HG02588 (cell line): ENCODE measurements around the gene LTK.
"Not testable (repeated sequence)": the region's sequence is repeated elsewhere in the genome, so short reads cannot be mapped to it uniquely, and the experiment has no call there.

Source experiments
- ATAC-seq: cut with Tn5 transposase; IDR thresholded peaks from one replicate; pipeline ENCODE4 v1.9.1; 2021; ENCODE audit warnings: mild to moderate bottlenecking, moderate library complexity; ENCODE audit not compliant: unreplicated experiment

LTK gene

GRCh38 chr15:41480396-41481140, 33.1 kb downstream of the LTK start:
- no peak for ATAC-seq

DNA sequence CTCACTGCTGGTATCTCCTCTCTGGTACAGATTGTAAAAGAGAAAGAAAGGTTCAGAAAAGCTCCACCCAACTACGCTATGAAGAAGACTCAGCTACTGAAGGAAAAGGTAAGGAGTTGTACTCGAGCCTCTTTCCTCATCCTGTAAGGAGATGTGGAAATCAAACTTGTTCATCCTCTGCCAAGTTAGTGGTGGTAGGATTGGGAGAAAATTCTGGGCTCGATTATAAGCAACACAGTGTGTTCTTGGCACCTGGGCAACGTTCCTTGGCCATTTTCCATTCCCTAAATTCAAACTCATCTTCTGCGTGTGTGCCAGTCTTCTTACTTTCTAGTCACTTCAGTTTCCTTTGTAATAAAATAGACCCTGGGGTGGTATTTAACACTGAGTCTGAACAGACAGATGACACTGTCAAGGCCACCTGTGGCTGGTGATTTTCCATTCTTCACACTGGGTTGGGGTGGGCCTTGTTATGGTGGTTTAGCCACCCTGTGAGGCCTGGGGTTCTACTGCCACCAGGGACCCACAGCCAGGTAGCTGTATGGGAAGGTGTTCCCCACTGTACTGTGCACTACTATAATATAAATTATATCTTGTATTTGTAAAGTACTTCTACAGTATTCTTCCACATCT, 37.1 kb downstream of the LTK start:
- ATAC-seq = no peak

DNA sequence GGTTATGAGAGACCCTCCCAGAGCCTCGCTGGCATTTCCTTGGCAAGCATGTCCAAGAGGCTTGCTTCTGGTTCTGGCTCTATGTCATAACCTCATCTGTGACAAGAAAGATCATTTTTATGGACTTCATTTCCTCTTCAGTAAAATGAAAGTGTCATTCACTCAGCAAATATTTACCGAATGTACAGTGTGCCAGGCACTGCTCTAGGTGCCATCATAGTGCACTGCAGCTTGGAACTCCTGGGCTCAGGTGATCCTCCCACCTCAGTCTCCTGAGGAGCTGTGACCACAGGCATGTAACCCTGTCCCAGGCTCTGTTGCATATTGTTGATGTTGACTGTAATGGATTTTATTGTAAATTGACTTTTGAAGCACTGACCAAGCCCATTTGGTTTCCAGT, 38.7 kb downstream of the LTK start:
- no peak for ATAC-seq

DNA sequence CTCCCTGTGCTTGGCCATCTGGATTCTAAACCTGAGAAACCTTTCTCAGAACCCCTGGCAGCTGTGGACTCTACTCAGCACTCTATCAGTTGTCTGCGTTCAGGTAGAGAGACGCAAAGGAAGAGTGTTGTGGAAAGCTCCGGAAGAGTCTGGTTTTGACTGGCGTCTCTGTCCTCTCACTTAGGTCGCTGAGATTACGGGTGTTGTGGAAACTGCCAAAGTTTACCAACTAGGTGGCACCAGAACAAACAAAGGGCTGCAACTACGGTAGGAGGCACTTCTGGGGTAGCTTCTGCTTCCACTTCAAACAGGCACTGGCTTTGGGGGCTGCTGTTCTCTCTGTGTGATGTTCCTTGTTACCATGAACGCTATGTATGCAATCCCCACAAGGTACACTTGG, 39.2 kb downstream of the LTK start:
- ATAC-seq = no peak

GRCh38 chr15:41473418-41473817, 40.2 kb downstream of the LTK start:
- ATAC-seq = no peak

DNA sequence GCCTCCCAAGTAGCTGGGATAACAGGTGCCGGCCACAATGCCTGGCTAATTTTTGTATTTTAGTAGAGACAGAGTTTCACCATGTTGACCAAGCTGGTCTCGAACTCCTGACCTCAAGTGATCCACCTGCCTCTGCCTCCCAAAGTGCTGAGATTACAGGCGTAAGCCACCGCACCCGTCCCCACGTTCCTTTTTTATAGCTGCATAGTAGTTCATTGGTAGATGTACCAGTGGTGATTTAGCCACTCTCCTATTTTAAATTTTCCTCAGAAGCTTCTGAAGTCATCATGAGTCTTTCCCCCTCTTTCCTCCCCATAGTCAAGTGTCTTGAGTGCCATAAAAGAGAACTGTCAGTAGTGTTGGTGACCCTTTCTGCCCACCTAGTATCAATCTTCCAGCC, 44.0 kb downstream of the LTK start:
- ATAC-seq = not testable (repeated sequence)

DNA sequence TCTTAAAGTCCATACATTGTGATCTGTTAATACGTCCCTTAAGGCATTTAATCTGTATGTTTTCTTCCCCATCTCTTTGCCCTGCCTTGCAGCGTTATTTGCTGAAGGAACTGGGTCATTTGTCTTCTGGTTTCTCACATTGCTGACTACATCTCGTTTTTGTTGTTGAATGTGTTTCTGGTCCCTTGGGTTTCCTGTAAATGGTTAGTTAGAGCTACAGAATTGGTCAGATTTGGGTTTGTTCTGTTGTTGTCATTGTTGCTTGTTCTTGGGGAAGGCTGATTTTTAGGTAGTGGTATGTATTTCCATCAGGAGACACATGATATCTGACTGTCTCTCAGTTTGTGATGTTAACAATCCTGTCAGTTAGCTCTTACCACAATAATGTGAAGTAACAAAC, 46.9 kb downstream of the LTK start:
- no peak for ATAC-seq

GRCh38 chr15:41465822-41466421, 47.7 kb downstream of the LTK start:
- ATAC-seq = no peak

DNA sequence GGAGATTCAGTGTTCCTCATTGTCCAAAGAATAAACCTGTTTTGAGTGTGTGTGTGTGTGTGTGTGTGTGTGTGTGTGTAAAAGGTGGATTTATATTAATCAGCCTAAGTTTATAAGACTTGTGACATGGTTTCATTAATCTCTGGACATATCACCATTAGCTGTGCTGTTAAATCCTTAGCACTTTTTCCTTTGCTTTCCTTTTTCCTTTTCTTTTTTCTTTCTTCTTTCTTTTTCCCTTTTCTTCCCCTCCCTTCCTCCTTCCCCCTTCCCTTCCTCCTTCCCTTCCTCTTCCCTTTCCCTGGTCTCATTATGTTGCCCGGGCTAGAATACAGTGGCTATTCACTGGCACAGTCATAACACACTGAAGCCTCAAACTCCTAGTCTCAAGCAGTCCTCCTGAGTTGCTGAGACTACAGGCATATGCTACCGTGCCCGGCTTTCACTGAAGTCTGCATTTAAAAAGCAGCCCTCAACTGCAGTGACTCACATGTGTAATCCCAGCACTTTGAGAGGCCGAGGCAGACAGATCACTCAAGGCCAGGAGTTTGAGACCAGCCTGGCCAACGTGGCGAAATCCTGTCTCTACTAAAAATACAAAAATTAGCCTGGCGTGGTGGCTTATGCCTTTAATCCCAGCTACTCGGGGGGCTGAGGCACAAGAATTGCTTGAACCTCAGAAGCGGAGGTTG, 48.6 kb downstream of the LTK start:
- no peak for ATAC-seq

- no peak for ATAC-seq
These were observed 51.4 kb downstream of the LTK start for GRCh38 chr15:41462084-41462795.
